ENCODE measurements around the gene SPTLC2. TPM values are rescaled to one million over a fixed set of nuclear protein-coding genes. Genes with fewer than 3 reads are reported as not detected.

SPTLC2 gene
- total RNA-seq, 1 experiment from 2014 or later: 44.7 TPM

- no peak overlapping the region for H3K9ac ChIP-seq (ENCODE audit: low read length)
- no peak for ATAC-seq
- ChIA-PET CTCF (no interaction called here), POLR2A (no interaction called here), RAD21 (ENCODE audit: low non-redundant PET in 1 of 2, low total read pairs in 2 of 2, uncharacterized antibody in 2 of 2, unreplicated experiment in 2 of 2) (no interaction called here)
- no peak overlapping the region for H3K27ac ChIP-seq (ENCODE audit: low read depth, low read length)
- H3K4me3 ChIP-seq (replicated peaks in 1 of 2; ENCODE audit: low read depth in 1 of 2, low read length in 2 of 2): no peak overlapping the region
- H3K79me2 ChIP-seq (ENCODE audit: insufficient read depth, low read length): peaks cover 19% of the 10 kb centered on the region
- DNase-seq (ENCODE audit: low read depth, low spot score): no peak
- no peaks in the 10 kb centered on the region for H3K9me2 ChIP-seq (ENCODE audit: insufficient read depth)
- H2AFZ ChIP-seq (ENCODE audit: low read depth, low read length, poor library complexity, severe bottlenecking): no peak overlapping the region
- no TSS peak for BruUV-seq (replicated peaks)
- TF ChIP-seq EGR1 (IDR thresholded peaks at IDR 0.05; ENCODE audit: low read depth) (no peak), SIN3A (IDR thresholded peaks at IDR 0.05; ENCODE audit: low read depth) (no peak), ZFX (IDR thresholded peaks at IDR 0.05) (no peak), CBX3 (IDR thresholded peaks at IDR 0.05; ENCODE audit: low read depth) (no peak), TCF7L2 (IDR thresholded peaks at IDR 0.05; ENCODE audit: borderline replicate concordance, extremely low read depth, insufficient read depth, insufficient read length) (no peak), EZH2phosphoT487 (IDR thresholded peaks at IDR 0.05; ENCODE audit: borderline replicate concordance) (no peak), SP1 (IDR thresholded peaks at IDR 0.05; ENCODE audit: low read depth) (no peak), YY1 (IDR thresholded peaks at IDR 0.05; ENCODE audit: extremely low read depth, insufficient replicate concordance, low read depth, low read length) (no peak), MAX (IDR thresholded peaks at IDR 0.05) (no peak), POLR2AphosphoS5 (IDR thresholded peaks at IDR 0.05; ENCODE audit: low read depth, low read length) (no peak)
- TF ChIP-seq, protein P1, sequence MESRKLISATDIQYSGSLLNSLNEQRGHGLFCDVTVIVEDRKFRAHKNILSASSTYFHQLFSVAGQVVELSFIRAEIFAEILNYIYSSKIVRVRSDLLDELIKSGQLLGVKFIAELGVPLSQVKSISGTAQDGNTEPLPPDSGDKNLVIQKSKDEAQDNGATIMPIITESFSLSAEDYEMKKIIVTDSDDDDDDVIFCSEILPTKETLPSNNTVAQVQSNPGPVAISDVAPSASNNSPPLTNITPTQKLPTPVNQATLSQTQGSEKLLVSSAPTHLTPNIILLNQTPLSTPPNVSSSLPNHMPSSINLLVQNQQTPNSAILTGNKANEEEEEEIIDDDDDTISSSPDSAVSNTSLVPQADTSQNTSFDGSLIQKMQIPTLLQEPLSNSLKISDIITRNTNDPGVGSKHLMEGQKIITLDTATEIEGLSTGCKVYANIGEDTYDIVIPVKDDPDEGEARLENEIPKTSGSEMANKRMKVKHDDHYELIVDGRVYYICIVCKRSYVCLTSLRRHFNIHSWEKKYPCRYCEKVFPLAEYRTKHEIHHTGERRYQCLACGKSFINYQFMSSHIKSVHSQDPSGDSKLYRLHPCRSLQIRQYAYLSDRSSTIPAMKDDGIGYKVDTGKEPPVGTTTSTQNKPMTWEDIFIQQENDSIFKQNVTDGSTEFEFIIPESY (IDR thresholded peaks at IDR 0.05; ENCODE audit: extremely low read depth, insufficient replicate concordance, low read length): no peak
- no peaks in the 10 kb centered on the region for H3K27me3 ChIP-seq (ENCODE audit: insufficient read depth, low read length)
- H4K20me1 ChIP-seq (ENCODE audit: insufficient read depth): no peaks in the 10 kb centered on the region
- intact Hi-C loops (cut with micrococcal nuclease): no loop called here
- H3K36me3 ChIP-seq (ENCODE audit: control insufficient read depth in 1 of 2, insufficient read depth in 2 of 2, low read length in 2 of 2): peaks cover 3 to 12% of the 10 kb centered on the region in 2 experiments; a peak in 2 of 4 replicates
- H3K4me1 ChIP-seq (ENCODE audit: control insufficient read depth in 1 of 2, insufficient read depth in 2 of 2, low read length in 2 of 2): no peaks in the 10 kb centered on the region
- H3K4me2 ChIP-seq (ENCODE audit: low read length): no peak overlapping the region
- H3K9me3 ChIP-seq (ENCODE audit: control insufficient read depth in 1 of 2, insufficient read depth in 1 of 2, low read depth in 1 of 2, low read length in 2 of 2): no peaks in the 10 kb centered on the region
Measured at GRCh38 chr14:77573964-77574363, 42.5 kb downstream of the SPTLC2 start.
